Breast epithelium (tissue), 3 donors: ENCODE results near the gene PDZD2.

Experiments used
- POLR2AphosphoS5 ChIP-seq, 3 donors: sonication (generic); formaldehyde crosslinking; IDR thresholded peaks; one replicate each; pipeline ENCODE4 v1.6.1; 2017; ENCODE audit warnings: antibody characterized with exemption in 3 of 3
- TF ChIP-seq, protein P1 (sequence below), 3 donors: fragments of 450-650 bp; IDR thresholded peaks; one replicate each; pipeline ENCODE4 v1.5.1; 2016 to 2017; ENCODE audit warnings: antibody characterized with exemption in 3 of 3, mild to moderate bottlenecking in 3 of 3, moderate library complexity in 3 of 3

DNA sequence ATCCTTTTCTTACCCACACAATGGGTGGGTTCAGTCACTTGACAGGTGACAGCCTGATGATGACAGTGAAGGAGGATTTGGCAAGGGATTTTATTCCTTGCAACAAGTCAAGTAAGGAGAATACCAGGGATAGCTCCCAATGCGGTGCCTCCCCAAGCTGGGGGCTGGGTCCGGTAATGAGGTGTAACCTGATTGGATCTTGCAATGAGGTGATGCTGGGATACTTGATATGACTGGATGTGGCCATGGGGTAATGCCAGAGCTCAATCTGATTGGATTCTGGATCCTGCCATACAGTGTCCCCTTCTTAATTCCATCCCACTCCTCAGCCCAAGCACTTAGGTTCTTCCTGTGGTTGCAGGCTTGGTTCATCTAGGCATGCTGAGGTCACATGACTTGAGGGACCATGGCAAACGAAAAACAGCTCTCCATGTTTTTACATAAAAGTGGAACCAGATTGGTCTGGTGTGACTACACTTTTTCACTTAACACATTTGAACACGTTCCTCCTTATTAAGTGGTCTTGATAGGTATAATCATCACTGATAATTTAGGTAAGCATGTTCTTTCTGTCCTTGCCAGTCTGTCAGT is 181.1 kb downstream of the PDZD2 start:
- TF ChIP-seq, protein P1, sequence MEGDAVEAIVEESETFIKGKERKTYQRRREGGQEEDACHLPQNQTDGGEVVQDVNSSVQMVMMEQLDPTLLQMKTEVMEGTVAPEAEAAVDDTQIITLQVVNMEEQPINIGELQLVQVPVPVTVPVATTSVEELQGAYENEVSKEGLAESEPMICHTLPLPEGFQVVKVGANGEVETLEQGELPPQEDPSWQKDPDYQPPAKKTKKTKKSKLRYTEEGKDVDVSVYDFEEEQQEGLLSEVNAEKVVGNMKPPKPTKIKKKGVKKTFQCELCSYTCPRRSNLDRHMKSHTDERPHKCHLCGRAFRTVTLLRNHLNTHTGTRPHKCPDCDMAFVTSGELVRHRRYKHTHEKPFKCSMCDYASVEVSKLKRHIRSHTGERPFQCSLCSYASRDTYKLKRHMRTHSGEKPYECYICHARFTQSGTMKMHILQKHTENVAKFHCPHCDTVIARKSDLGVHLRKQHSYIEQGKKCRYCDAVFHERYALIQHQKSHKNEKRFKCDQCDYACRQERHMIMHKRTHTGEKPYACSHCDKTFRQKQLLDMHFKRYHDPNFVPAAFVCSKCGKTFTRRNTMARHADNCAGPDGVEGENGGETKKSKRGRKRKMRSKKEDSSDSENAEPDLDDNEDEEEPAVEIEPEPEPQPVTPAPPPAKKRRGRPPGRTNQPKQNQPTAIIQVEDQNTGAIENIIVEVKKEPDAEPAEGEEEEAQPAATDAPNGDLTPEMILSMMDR (IDR thresholded peaks at IDR 0.05): no peak
- TF ChIP-seq POLR2AphosphoS5 (IDR thresholded peaks at IDR 0.05): no peak
